Activated CD8-positive, alpha-beta T cell treated with anti-CD3 and anti-CD28 coated beads, Interleukin-2, amount 10 ng/mL, durations not matched to agents 7 days and 5 days (primary cell): ENCODE results near the gene PLAC9. TPM values are rescaled to one million over a fixed set of nuclear protein-coding genes. Genes with fewer than 3 reads are reported as not detected.
"Not testable (repeated sequence)": the region's sequence is repeated elsewhere in the genome, so short reads cannot be mapped to it uniquely, and the experiment has no call there.

ENCODE experiments used
- ATAC-seq: fragments of 150-1000 bp; cut with Tn5 transposase; one replicate; pipeline ENCODE4 v1.10.0; 2021; ENCODE audit warnings: moderate library complexity
- CTCF ChIA-PET: fragments of 350-600 bp; sonication (Branson Sonifier 250); formaldehyde crosslinking; loops from one replicate; lab custom pipeline; 2021; ENCODE audit warnings: antibody characterized with exemption; lab: Charles Lee
- POLR2A ChIA-PET: fragments of 350-600 bp; sonication (Branson Sonifier 250); formaldehyde crosslinking; loops from one replicate; lab custom pipeline; 2021; ENCODE audit warnings: antibody characterized with exemption; lab: Charles Lee
- DNase-seq: peaks from one replicate; pipeline ENCODE4 v3.0.0-alpha.2; 2020
- H3K27ac Mint-ChIP-seq: one replicate; pipeline ENCODE4 v1.8.0; 2021; ENCODE audit warnings: mild to moderate bottlenecking, mixed read lengths
- H3K27me3 Mint-ChIP-seq: one replicate; pipeline ENCODE4 v1.8.0; 2021; ENCODE audit warnings: low read depth, mixed read lengths
- H3K36me3 Mint-ChIP-seq: one replicate; pipeline ENCODE4 v1.8.0; 2021; ENCODE audit warnings: low read depth, mixed read lengths
- H3K4me1 Mint-ChIP-seq: one replicate; pipeline ENCODE4 v1.8.0; 2021; ENCODE audit warnings: low read depth, mixed read lengths
- H3K4me3 Mint-ChIP-seq: one replicate; pipeline ENCODE4 v1.8.0; 2021; ENCODE audit warnings: mild to moderate bottlenecking, mixed read lengths
- H3K9me3 Mint-ChIP-seq: one replicate; pipeline ENCODE4 v1.8.0; 2022; ENCODE audit warnings: mixed read lengths; ENCODE audit not compliant: insufficient read depth
- total RNA-seq, 2 experiments: library from RNA; stranded (reverse); gene quantifications; one replicate each; pipeline ENCODE4 v1.2.3, GENCODE V29; 2021

PLAC9 gene
- total RNA-seq, 2 experiments from 2014 or later: not detected

GRCh38 chr10:80122110-80122710, 10.3 kb upstream of the PLAC9 start:
- H3K4me1 Mint-ChIP-seq: no peaks in the 10 kb centered on the region
- POLR2A ChIA-PET: no interaction called here
- CTCF ChIA-PET: interaction anchor here (0.9 kb wide), 1 partner anchor 22 kb away, joined by 3 read pairs; no protein-coding TSS in a partner anchor
- DNase-seq (no peak), ATAC-seq (no peak)
- no peak overlapping the region for H3K27ac Mint-ChIP-seq
- H3K4me3 Mint-ChIP-seq: no peak overlapping the region
- H3K9me3 Mint-ChIP-seq: no peaks in the 10 kb centered on the region
- H3K27me3 Mint-ChIP-seq: peaks cover 13% of the 10 kb centered on the region
- no peaks in the 10 kb centered on the region for H3K36me3 Mint-ChIP-seq

DNA sequence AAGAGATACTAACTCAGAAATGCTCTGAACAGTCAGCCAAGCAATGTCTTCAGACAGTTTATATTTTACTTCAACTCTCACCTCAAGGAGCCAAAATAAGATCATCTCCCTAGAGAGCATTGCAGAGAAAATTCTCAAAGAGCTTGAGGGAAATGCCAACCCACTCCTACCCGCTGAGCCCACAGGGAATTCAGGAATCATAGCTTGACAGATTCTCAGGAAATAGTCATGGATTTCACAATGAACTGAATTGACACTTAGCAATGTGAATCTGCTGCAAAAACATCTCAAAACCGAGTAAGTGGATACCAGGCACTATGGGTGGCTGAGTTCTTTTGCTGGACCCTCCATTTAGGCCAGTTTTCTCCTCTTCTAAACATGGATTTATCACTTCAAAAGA, 9.8 kb upstream of the PLAC9 start:
- ChIA-PET CTCF (no interaction called here), POLR2A (no interaction called here)
- H3K27me3 Mint-ChIP-seq: peaks cover 13% of the 10 kb centered on the region
- no peaks in the 10 kb centered on the region for H3K9me3 Mint-ChIP-seq
- no peak overlapping the region for H3K4me3 Mint-ChIP-seq
- no peak overlapping the region for H3K27ac Mint-ChIP-seq
- H3K36me3 Mint-ChIP-seq: no peaks in the 10 kb centered on the region
- no peak for DNase-seq
- ATAC-seq: no peak
- no peaks in the 10 kb centered on the region for H3K4me1 Mint-ChIP-seq

DNA sequence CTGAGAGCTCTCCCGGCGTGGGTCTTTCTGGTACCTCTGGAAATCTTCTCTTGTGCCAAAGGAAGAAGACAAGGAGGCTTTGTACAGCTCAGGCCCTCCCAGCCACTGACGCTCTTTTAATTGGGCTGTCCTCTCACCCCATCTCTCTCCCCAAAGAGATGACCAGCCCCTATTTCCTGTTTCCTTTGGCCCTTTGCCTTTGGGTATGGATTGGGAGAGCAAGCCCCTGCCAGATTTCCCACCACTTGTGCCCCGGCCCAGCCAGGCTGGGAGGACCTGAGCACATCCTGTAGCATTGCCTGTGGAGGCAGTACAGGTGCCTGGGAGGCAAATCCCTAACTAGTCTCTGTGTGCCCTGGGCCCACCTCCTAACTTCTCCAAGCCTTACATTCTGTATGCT, 5.7 kb upstream of the PLAC9 start:
- ChIA-PET CTCF (no interaction called here), POLR2A (no interaction called here)
- H3K27me3 Mint-ChIP-seq: peaks cover 19% of the 10 kb centered on the region
- H3K4me3 Mint-ChIP-seq: no peak overlapping the region
- ATAC-seq (no peak), DNase-seq (no peak)
- H3K27ac Mint-ChIP-seq: no peak overlapping the region
- no peaks in the 10 kb centered on the region for H3K36me3 Mint-ChIP-seq
- H3K9me3 Mint-ChIP-seq: no peaks in the 10 kb centered on the region
- H3K4me1 Mint-ChIP-seq: no peaks in the 10 kb centered on the region

- no peaks in the 10 kb centered on the region for H3K36me3 Mint-ChIP-seq
- no peak overlapping the region for H3K4me3 Mint-ChIP-seq
These were observed 1.0 kb upstream of the PLAC9 start for GRCh38 chr10:80131499-80131901.

GRCh38 chr10:80133206-80133605, 676 bp downstream of the PLAC9 start:
- DNase-seq (no peak), ATAC-seq (no peak)
- no peaks in the 10 kb centered on the region for H3K9me3 Mint-ChIP-seq
- no peaks in the 10 kb centered on the region for H3K36me3 Mint-ChIP-seq
- H3K4me3 Mint-ChIP-seq: no peak overlapping the region
- peaks cover 2% of the 10 kb centered on the region for H3K4me1 Mint-ChIP-seq
- ChIA-PET CTCF (no interaction called here), POLR2A (no interaction called here)
- H3K27ac Mint-ChIP-seq: no peak overlapping the region
- H3K27me3 Mint-ChIP-seq: peaks cover 26% of the 10 kb centered on the region

More at GRCh38 chr10:80131499-80131901, 1.0 kb upstream of the PLAC9 start:
- Mint-ChIP-seq H3K9me3 (no peaks in the 10 kb centered on the region), H3K27me3 (peaks cover 26% of the 10 kb centered on the region), H3K27ac (no peak overlapping the region), H3K4me1 (peaks cover 2% of the 10 kb centered on the region)
- ChIA-PET POLR2A (no interaction called here), CTCF (interaction anchor here (1.5 kb wide), 1 partner anchor 12 kb away, joined by 5 read pairs; no protein-coding TSS in a partner anchor)
- DNase-seq (no peak), ATAC-seq (no peak)

GRCh38 chr10:80133687-80134086, 1.2 kb downstream of the PLAC9 start:
- CTCF ChIA-PET: not testable (repeated sequence)
- peaks cover 28% of the 10 kb centered on the region for H3K27me3 Mint-ChIP-seq

DNA sequence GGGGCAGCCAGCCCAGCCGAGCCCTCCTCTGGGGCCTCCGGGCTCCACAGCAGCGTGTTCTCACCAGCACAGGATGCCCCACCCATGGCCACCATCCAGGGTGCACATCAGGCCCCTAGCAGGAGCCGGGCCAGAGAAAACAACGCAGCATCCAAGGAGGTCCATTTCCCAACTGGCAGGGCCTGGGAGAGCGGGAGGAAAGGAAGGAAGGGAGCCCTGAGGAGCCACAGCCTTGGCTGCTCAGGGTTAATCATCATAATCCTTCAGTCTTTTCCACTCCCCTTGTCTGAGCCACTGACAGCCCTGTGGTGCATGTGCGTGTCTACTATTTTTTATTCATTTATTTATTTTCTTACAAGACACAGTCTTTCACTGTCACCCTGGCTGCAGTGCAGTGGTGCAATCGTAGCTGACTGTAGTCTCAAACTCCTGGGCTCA, 3.6 kb downstream of the PLAC9 start:
- Mint-ChIP-seq H3K27ac (no peak overlapping the region), H3K4me3 (no peak overlapping the region), H3K36me3 (no peaks in the 10 kb centered on the region), H3K9me3 (no peaks in the 10 kb centered on the region), H3K4me1 (peaks cover 2% of the 10 kb centered on the region), H3K27me3 (peaks cover 32% of the 10 kb centered on the region)
- CTCF ChIA-PET: no interaction called here
- POLR2A ChIA-PET: interaction anchor here (0.5 kb wide), 1 partner anchor 111 kb away, joined by 5 read pairs; no protein-coding TSS in a partner anchor
- ATAC-seq: no peak
- no peak for DNase-seq

More at GRCh38 chr10:80133687-80134086, 1.2 kb downstream of the PLAC9 start:
- ATAC-seq, H3K4me3 Mint-ChIP-seq, H3K27ac Mint-ChIP-seq, H3K9me3 Mint-ChIP-seq, POLR2A ChIA-PET, H3K36me3 Mint-ChIP-seq, DNase-seq, H3K4me1 Mint-ChIP-seq: not testable (repeated sequence)

DNA sequence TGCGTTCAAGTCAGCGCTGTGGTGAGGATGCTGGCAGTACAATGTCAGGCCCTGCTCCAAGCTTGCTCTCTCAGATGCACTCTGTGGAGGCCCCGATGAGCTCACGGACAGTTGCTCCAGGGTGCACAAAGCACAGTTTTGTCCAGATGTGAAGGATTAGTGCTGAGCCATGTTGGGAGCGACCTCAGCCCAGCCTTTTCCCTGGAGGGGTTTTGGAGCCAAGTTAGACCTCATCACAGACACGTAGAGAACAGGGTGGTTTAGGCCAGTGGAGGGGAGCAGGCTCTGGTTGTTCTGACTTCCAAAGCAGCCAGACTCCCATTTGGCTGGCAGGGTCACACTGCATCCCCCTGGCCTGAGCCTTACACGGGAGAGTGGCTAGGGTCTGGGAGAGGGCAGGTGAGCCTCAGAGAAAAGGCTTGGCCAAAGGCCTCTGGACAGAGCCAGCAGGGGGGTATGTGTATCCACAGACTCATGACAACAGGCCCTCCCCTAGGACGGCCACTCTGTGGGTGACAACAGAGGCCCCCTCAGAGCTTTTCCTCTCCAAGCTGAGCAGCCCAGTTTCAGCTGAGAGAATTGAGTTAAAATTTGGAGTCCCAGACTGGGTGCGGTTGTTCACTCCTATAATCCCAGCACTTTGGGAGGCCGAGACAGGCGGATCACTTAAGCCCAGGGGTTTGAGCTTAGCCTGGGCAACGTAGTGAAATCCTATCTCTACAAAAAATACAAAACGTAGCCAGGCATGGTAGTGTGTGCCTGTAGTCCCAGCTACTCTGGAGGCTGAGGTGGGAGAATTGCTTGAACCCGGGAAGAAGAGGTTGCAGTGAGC, 4.7 kb downstream of the PLAC9 start:
- peaks cover 22% of the 10 kb centered on the region for H3K27me3 Mint-ChIP-seq
- H3K4me1 Mint-ChIP-seq: peaks cover 2% of the 10 kb centered on the region
- no peak overlapping the region for H3K4me3 Mint-ChIP-seq
- no peak for ATAC-seq
- no peak overlapping the region for H3K27ac Mint-ChIP-seq
- H3K9me3 Mint-ChIP-seq: no peaks in the 10 kb centered on the region
- H3K36me3 Mint-ChIP-seq: no peaks in the 10 kb centered on the region
- ChIA-PET POLR2A (no interaction called here), CTCF (interaction anchor here (0.6 to 2.4 kb wide), 2 partner anchors 85 to 124 kb away, joined by 3 to 13 read pairs; no protein-coding TSS in a partner anchor)
- no peak for DNase-seq

- POLR2A ChIA-PET: no interaction called here
- DNase-seq: no peak
These were observed 5.4 kb downstream of the PLAC9 start for GRCh38 chr10:80137920-80138319.

GRCh38 chr10:80139265-80139664, 6.7 kb downstream of the PLAC9 start:
- ATAC-seq (no peak), DNase-seq (no peak)
- H3K4me3 Mint-ChIP-seq: no peak overlapping the region
- ChIA-PET CTCF (interaction anchor here (0.6 to 1.3 kb wide), 2 partner anchors 80 to 122 kb away, joined by 3 to 4 read pairs; no protein-coding TSS in a partner anchor), POLR2A (no interaction called here)
- H3K9me3 Mint-ChIP-seq: no peaks in the 10 kb centered on the region
- H3K27me3 Mint-ChIP-seq: peaks cover 9% of the 10 kb centered on the region
- no peak overlapping the region for H3K27ac Mint-ChIP-seq
- H3K36me3 Mint-ChIP-seq: no peaks in the 10 kb centered on the region
- peaks cover 6% of the 10 kb centered on the region for H3K4me1 Mint-ChIP-seq

More at GRCh38 chr10:80137920-80138319, 5.4 kb downstream of the PLAC9 start:
- H3K4me3 Mint-ChIP-seq: no peak overlapping the region
- CTCF ChIA-PET: interaction anchor here (0.6 to 2.4 kb wide), 2 partner anchors 84 to 123 kb away, joined by 3 to 13 read pairs; no protein-coding TSS in a partner anchor
- no peaks in the 10 kb centered on the region for H3K4me1 Mint-ChIP-seq
- no peaks in the 10 kb centered on the region for H3K36me3 Mint-ChIP-seq
- H3K27ac Mint-ChIP-seq: no peak overlapping the region
- ATAC-seq: no peak
- H3K9me3 Mint-ChIP-seq: no peaks in the 10 kb centered on the region
- peaks cover 16% of the 10 kb centered on the region for H3K27me3 Mint-ChIP-seq

DNA sequence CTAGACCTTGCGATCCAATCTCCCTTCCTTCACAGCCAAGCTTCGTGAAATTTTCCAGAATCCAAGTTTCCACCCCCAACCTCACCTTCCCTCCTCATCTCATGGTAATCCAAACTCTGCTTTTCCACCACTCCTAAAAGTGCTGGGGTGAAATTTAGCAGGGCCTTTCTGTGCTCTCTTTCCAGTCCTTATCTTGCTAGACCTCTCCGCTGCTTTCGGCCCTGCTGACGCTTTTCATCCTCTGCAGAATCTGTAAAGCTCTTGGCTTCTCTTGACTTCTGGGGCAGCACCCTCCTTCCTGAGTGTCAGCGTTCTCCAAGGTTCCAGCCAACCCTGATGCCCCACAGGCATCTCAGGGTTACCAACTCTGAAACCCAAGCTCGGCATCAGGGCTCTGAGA, 7.7 kb downstream of the PLAC9 start:
- no peaks in the 10 kb centered on the region for H3K9me3 Mint-ChIP-seq
- POLR2A ChIA-PET: no interaction called here
- DNase-seq (no peak), ATAC-seq (no peak)
- peaks cover 9% of the 10 kb centered on the region for H3K27me3 Mint-ChIP-seq
- H3K27ac Mint-ChIP-seq: no peak overlapping the region
- CTCF ChIA-PET: interaction anchor here (1.1 to 1.3 kb wide), 2 partner anchors 9 to 121 kb away, joined by 3 to 4 read pairs; no protein-coding TSS in a partner anchor
- H3K4me1 Mint-ChIP-seq: peaks cover 15% of the 10 kb centered on the region
- H3K4me3 Mint-ChIP-seq: no peak overlapping the region
- H3K36me3 Mint-ChIP-seq: no peaks in the 10 kb centered on the region
